Endodermal cell (in vitro differentiated cells): ENCODE measurements around the gene PSMB7. TPM values are rescaled to one million over a fixed set of nuclear protein-coding genes. Genes with fewer than 3 reads are reported as not detected.

Source experiments
- DNase-seq: peaks from one replicate; pipeline ENCODE4 v3.0.0-alpha.2; 2017
- H3K27ac ChIP-seq: 2 replicates; pipeline ENCODE4 v1.5.1; 2013; ENCODE audit warnings: mild to moderate bottlenecking, low read depth, low read length, moderate library complexity
- H3K27me3 ChIP-seq: 2 replicates; pipeline ENCODE4 v1.6.1; 2013; ENCODE audit warnings: mild to moderate bottlenecking, low read length, moderate library complexity; ENCODE audit not compliant: insufficient read depth, control insufficient read depth, poor library complexity, severe bottlenecking
- H3K36me3 ChIP-seq: 2 replicates; pipeline ENCODE4 v1.7.0; 2013; ENCODE audit warnings: mild to moderate bottlenecking, low read length, moderate library complexity; ENCODE audit not compliant: control insufficient read depth, insufficient read depth
- H3K4me1 ChIP-seq: one replicate; pipeline ENCODE4 v1.7.0; 2013; ENCODE audit warnings: low read length; ENCODE audit not compliant: control insufficient read depth, insufficient read depth
- H3K4me3 ChIP-seq: 2 replicates; pipeline ENCODE4 v1.5.1; 2013; ENCODE audit warnings: mild to moderate bottlenecking, low read length, moderate library complexity
- H3K9ac ChIP-seq: 2 replicates; pipeline ENCODE4 v1.6.1; 2013; ENCODE audit warnings: mild to moderate bottlenecking, low read length, moderate library complexity; ENCODE audit not compliant: poor library complexity, severe bottlenecking; ENCODE audit errors: extremely low read depth
- H3K9me3 ChIP-seq: 2 replicates; pipeline ENCODE4 v1.6.1; 2013; ENCODE audit warnings: mild to moderate bottlenecking, low read length, moderate library complexity; ENCODE audit not compliant: control insufficient read depth
- H3K27ac Mint-ChIP-seq: 2 replicates; pipeline ENCODE4 v1.8.0; 2020; ENCODE audit warnings: mixed read lengths
- H3K27me3 Mint-ChIP-seq: 2 replicates; pipeline ENCODE4 v1.8.0; 2021; ENCODE audit warnings: mild to moderate bottlenecking, mixed read lengths; ENCODE audit not compliant: insufficient read depth
- H3K36me3 Mint-ChIP-seq: 2 replicates; pipeline ENCODE4 v1.8.0; 2020; ENCODE audit warnings: low read depth, mixed read lengths
- H3K4me1 Mint-ChIP-seq: 2 replicates; pipeline ENCODE4 v1.8.0; 2020; ENCODE audit warnings: mixed read lengths
- H3K4me3 Mint-ChIP-seq: 2 replicates; pipeline ENCODE4 v1.8.0; 2020; ENCODE audit warnings: mild to moderate bottlenecking, moderate library complexity, mixed read lengths
- H3K9me3 Mint-ChIP-seq: 2 replicates; pipeline ENCODE4 v1.8.0; 2020; ENCODE audit warnings: mild to moderate bottlenecking, mixed read lengths
- CTCF ChIP-seq: fragments of 200-600 bp; sonication (generic); conservative IDR thresholded peaks from 2 replicates; pipeline ENCODE4 v1.5.0; 2021; ENCODE audit warnings: antibody characterized with exemption, mild to moderate bottlenecking
- WGBS, 2 experiments: methylation state at CpG; one replicate each; pipeline versions ENCODE4 v1.1.5 to v1.1.7; 2013; ENCODE audit warnings: missing lambda C conversion rate in 2 of 2, mixed read lengths in 1 of 2; ENCODE audit not compliant: insufficient coverage in 1 of 2, insufficient read length in 1 of 2; 5-methylcytosine and 5-hydroxymethylcytosine counted together
- total RNA-seq, 2 donors: library from RNA; stranded (reverse); fragmentation: NEBNext Ultra II Directional in 1 of 2; extraction: Animal tissue kit (Norgen Biotek cat#: 25700) in 1 of 2; gene quantifications; 2 replicates in 1 of 2; 3 replicates in 1 of 2; pipeline ENCODE4 v1.2.1, GENCODE V29; 2021

The PSMB7 gene
- total RNA-seq, 2 donors from 2014 or later, result 203 to 223 TPM

DNA sequence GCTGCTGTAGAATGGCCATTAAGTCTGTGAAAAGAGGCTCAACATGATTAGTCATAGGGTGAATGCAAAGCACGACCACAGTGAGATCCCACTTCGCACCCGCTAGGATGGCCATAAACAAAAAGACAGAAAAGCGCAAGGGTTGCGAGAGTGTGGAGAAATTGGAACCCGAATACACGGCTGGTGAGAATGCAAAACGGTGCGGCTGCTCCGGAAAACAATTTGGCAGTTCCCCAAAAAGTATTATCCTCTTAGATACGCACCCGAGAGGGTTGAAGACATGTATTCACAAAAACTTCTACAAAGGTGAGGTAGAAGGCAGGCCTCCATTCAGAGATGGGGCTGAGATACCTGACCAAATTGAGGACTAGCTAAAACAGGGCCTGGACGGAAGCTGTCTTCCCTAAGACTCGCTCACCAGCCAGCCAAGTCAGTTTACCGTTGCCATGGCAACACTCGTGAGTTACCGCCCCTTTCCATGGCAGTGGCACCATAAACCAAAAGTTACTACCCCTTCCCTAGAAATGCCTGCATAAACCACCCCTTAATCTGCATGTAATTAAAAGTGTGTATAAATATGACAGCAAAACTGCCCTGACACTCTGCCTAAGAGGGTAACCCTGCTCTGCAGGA is 726 bp upstream of the PSMB7 start:
- WGBS, 2 experiments, result 84 to 93% methylated on average over 13 to 17 of the region's 17 CpGs
- no peak for TF ChIP-seq CTCF
- Mint-ChIP-seq H3K4me3 (peak overlapping the region; percentile 97), H3K9me3 (peaks cover 4% of the 10 kb centered on the region), H3K4me1 (peaks cover 8% of the 10 kb centered on the region), H3K27ac (peak overlapping the region; percentile 99), H3K27me3 (no peaks in the 10 kb centered on the region), H3K36me3 (peaks cover 32% of the 10 kb centered on the region)
- Histone ChIP-seq H3K9ac (no peak overlapping the region), H3K27ac (no peak overlapping the region), H3K9me3 (no peaks in the 10 kb centered on the region), H3K27me3 (no peaks in the 10 kb centered on the region), H3K4me1 (peaks cover 5% of the 10 kb centered on the region), H3K36me3 (peaks cover 34% of the 10 kb centered on the region), H3K4me3 (peak overlapping the region; percentile 98)
- peak; percentile 79 for DNase-seq

GRCh38 chr9:124414612-124415011 is 630 bp downstream of the PSMB7 start:
- peak overlapping the region; percentile 78 for H3K27ac ChIP-seq

DNA sequence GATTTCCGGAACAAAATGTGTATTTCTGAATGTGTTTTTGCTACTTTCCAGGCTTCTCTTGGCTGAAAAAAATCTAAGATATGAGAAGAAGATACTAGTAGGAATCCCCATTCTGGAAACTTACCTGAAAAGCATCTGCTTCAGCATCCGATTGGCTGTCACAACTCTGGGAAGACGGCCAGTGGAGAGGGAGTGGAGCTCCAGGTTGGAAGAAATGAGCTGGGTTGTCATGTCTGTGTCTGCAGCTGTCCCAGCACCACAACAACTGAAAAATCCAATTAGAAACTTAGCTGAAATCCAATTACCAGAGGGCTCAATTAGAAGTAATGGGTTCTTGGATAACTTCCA is 3.0 kb downstream of the PSMB7 start:
- no peak overlapping the region for H3K4me3 ChIP-seq
- Mint-ChIP-seq H3K27ac (no peak overlapping the region), H3K4me3 (no peak overlapping the region), H3K9me3 (peaks cover 4% of the 10 kb centered on the region), H3K36me3 (peaks cover 52% of the 10 kb centered on the region), H3K4me1 (peaks cover 6% of the 10 kb centered on the region), H3K27me3 (no peaks in the 10 kb centered on the region)
- H3K4me1 ChIP-seq, result peaks cover 5% of the 10 kb centered on the region
- 91 to 100% methylated on average over 2 to 3 of the region's 3 CpGs for WGBS, 2 experiments
- H3K36me3 ChIP-seq, result peaks cover 67% of the 10 kb centered on the region
- H3K27me3 ChIP-seq, result no peaks in the 10 kb centered on the region
- no peaks in the 10 kb centered on the region for H3K9me3 ChIP-seq
- TF ChIP-seq CTCF, result no peak
- no peak for DNase-seq
- no peak overlapping the region for H3K9ac ChIP-seq
- no peak overlapping the region for H3K27ac ChIP-seq

More at GRCh38 chr9:124414612-124415011, 630 bp downstream of the PSMB7 start:
- H3K4me3 Mint-ChIP-seq, result peak overlapping the region; percentile 97
- peaks cover 4% of the 10 kb centered on the region for H3K9me3 Mint-ChIP-seq
- peak overlapping the region; percentile 99 for H3K27ac Mint-ChIP-seq
- peaks cover 5% of the 10 kb centered on the region for H3K4me1 ChIP-seq
- no peaks in the 10 kb centered on the region for H3K27me3 Mint-ChIP-seq
- no peaks in the 10 kb centered on the region for H3K27me3 ChIP-seq
- H3K9ac ChIP-seq, result peak overlapping the region; percentile 94
- peaks cover 36% of the 10 kb centered on the region for H3K36me3 Mint-ChIP-seq
- TF ChIP-seq CTCF, result no peak
- peaks cover 8% of the 10 kb centered on the region for H3K4me1 Mint-ChIP-seq
- H3K4me3 ChIP-seq, result peak overlapping the region; percentile 98
- no peak for DNase-seq
- H3K9me3 ChIP-seq, result no peaks in the 10 kb centered on the region
- WGBS, 2 experiments, result 12 to 16% methylated on average over 10 to 13 of the region's 13 CpGs
- peaks cover 43% of the 10 kb centered on the region for H3K36me3 ChIP-seq
